Putamen (tissue), 1 donor: ENCODE measurements around the gene ZSCAN4.
A peak's percentile ranks its signal among the peaks of the same experiment; 100 is the strongest.

Source experiments
- DNase-seq: peaks from one replicate; pipeline ENCODE4 v3.0.0-alpha.2; 2016; ENCODE audit warnings: low spot score

Gene ZSCAN4

DNA sequence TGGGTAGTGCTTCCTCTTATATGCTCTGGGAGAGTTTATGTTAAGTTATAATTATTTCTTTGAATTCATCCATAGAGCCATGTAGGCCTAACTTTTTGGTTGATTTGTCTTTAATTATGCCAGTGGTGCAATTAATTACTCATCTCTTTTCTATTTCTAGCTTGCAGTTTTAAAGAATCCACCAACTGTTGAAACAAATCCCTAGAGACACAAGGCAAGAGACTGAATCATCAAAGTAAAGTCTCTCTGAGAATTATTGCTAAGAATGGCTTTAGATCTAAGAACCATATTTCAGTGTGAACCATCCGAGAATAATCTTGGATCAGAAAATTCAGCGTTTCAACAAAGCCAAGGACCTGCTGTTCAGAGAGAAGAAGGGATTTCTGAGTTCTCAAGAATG lies 7.1 kb downstream of the ZSCAN4 start:
- no peak for DNase-seq

DNA sequence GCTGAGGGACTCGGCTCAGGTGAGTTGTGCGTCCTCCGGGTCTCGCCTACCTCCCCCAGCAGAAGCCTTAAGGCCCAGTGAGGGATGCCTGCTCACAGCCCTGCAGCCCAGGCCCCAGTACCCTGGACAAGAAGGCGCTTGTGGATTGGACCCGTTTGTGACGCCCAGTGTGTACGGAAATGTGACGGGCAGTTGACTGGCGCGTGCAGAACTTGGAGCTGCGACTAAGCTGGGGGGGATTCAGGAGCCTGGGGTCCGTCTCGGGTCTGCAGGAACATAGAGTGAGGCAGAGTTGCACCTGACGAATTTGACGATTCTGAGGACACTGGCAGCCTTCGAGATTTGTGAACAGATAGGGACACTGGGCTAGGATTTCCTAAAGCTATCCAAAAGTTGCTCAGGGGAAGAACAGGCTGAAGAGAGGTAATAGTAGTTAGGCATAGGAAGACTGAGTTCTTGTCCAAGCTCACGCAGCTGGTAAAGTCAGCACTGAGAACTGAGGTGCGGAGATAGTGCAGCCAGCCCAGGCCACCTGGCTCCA lies 13.6 kb downstream of the ZSCAN4 start:
- no peak for DNase-seq

DNA sequence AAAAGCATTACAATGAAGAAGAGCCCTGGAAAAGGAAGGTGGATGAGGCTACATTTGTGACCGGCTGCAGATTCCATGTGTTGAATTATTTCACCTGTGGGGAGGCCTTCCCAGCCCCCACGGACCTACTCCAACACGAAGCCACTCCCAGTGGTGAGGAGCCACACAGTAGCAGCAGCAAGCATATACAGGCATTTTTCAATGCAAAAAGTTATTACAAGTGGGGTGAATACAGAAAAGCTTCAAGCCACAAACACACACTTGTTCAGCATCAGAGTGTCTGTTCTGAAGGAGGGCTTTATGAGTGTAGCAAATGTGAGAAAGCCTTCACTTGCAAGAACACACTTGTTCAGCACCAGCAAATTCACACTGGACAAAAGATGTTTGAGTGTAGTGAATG lies 18.0 kb downstream of the ZSCAN4 start:
- DNase-seq = no peak

- no peak for DNase-seq
Measured at GRCh38 chr19:57687363-57688010, 18.8 kb downstream of the ZSCAN4 start.

GRCh38 chr19:57688011-57688763 lies 19.5 kb downstream of the ZSCAN4 start:
- DNase-seq = no peak

- DNase-seq = no peak
Measured at GRCh38 chr19:57689750-57690149, 21.0 kb downstream of the ZSCAN4 start.

- no peak for DNase-seq
Measured at GRCh38 chr19:57701625-57702024, 32.9 kb downstream of the ZSCAN4 start.

GRCh38 chr19:57706346-57706745 lies 37.6 kb downstream of the ZSCAN4 start:
- DNase-seq = no peak

DNA sequence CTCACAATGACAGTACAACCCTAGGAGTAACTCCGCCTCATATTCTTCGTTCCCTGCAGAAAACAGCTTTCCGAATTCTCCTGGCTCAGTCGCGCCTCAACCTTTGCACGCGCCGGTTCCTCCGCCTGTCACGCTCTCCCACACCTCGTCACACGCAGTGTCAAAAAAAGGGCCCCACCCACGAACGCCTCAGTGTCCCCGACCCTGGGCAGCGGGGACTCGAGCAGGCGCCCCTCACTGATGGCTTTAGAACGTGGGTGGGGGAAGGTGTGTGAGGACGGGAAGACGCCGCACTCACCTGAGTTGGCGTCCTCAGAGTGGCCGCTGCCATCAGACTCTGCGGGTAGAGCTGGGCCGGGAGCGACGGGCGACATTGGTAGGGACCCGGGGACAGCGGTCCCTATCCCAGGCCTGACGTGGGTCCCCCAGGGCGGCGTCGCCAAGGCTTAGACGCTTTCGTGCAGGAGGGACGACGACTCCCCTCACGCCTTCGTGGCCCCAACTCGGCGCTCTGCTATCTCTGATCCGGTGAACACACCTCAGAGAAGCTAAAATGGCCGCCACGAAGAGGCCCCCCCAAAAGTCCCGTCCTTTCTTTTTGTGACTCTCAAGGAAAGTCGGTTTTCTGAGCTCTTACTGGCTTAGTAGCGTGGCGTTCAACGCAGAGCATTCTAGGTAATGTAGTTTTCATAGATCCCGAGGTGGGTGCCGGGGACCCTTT lies 40.1 kb downstream of the ZSCAN4 start, which contains the start of gene ZNF154:
Gene ZNF154 (minus strand): TSS at position 564 of the 721 bp plus-strand sequence. CDS start 233 bp downstream, at position 331.
- peak; percentile 78 for DNase-seq

GRCh38 chr19:57709616-57710015 lies 40.9 kb downstream of the ZSCAN4 start:
- DNase-seq = no peak

DNA sequence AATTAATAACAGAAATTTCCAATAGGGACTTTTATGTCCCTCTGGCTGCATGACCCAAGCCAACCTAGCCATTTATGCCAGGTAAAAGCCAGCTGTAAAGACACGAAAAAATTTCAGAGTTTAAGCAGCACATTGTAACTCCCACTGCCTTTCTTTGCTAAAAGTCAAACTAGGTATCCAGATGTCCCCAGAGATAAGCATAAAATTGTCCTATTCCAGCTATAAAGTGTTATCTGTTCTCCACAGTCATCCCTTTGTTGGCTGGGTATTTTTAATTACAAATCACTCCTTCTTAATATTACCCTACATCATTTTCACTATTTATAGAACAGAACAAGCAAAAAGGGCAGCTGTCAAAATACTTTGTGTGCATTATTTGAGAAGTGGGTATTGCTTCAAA lies 43.5 kb downstream of the ZSCAN4 start:
- DNase-seq = no peak

DNA sequence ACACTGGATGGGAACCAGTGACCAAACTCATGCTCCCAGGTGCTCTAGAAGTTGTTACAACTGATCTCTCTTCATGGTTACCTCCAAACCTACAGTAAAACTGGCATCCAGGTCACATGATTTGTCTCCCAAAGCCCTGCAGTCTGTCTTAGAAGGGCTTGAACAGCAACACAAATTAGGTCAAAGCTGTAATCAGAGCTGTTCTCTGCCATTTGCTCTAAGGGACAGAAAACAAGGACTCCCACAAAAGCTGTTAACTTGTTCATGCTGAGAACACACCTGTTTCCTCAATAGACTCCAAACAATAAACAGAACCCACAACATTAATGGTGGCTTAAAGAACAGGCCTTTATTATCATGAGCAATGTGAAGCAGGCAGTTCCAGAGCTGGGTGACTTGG lies 50.7 kb downstream of the ZSCAN4 start:
- DNase-seq = no peak

- no peak for DNase-seq
Measured at GRCh38 chr19:57719901-57720519, 51.3 kb downstream of the ZSCAN4 start.

GRCh38 chr19:57720878-57721277 lies 52.1 kb downstream of the ZSCAN4 start:
- DNase-seq = no peak
